GM18861 (cell line): ENCODE measurements around the gene CINP.
A peak's percentile ranks its signal among the peaks of the same experiment; 100 is the strongest.
"Not testable (repeated sequence)": the region's sequence is repeated elsewhere in the genome, so short reads cannot be mapped to it uniquely, and the experiment has no call there.

Source experiments
- ATAC-seq: cut with Tn5 transposase; IDR thresholded peaks from one replicate; pipeline ENCODE4 v1.9.1; 2021; ENCODE audit not compliant: unreplicated experiment

Gene CINP

DNA sequence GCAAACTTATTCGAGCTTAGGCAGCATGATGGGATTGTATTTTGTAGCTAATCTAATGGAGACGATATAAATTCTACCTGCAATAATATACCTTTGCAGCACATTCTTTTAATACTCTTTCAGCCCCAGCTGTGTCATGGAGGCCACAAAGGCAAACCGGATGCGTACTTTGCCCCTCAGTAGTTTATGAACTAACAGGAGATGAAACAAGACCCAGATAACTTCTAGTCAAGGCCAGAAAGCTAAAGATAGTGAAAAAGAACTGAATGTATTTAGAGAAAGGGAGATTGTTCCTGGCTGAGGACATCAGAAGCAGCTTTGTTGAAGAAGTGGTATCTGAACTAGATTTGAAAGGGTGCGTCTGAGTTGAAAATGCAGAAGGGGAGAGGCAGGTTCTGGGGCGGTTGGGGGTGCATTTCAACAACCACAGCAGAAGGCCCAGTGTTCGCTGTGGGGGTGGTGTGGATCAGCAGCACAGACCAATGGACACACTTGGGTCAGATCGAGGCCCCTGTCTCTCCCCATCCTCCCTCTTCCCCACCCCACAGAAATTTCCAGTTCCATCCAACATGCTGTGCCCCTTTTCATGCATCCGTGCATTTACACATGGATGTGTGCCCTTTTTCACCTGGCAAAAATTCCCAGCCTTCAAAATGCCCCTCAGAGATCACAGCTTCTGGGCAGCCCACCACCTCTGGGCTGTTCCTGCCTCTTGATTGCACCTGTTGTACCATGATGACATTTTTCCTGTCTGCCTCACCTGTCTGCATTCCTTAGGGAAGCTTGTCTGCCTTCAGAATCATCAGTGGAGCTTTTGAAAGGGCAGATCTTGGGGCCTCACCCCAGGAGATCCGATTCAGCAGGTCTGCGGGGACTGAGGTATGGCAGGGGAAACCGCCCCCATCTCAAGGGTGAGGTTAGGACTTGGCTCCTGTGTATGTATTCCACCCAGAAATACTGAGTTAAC, 41.0 kb downstream of the CINP start:
- ATAC-seq: no peak

DNA sequence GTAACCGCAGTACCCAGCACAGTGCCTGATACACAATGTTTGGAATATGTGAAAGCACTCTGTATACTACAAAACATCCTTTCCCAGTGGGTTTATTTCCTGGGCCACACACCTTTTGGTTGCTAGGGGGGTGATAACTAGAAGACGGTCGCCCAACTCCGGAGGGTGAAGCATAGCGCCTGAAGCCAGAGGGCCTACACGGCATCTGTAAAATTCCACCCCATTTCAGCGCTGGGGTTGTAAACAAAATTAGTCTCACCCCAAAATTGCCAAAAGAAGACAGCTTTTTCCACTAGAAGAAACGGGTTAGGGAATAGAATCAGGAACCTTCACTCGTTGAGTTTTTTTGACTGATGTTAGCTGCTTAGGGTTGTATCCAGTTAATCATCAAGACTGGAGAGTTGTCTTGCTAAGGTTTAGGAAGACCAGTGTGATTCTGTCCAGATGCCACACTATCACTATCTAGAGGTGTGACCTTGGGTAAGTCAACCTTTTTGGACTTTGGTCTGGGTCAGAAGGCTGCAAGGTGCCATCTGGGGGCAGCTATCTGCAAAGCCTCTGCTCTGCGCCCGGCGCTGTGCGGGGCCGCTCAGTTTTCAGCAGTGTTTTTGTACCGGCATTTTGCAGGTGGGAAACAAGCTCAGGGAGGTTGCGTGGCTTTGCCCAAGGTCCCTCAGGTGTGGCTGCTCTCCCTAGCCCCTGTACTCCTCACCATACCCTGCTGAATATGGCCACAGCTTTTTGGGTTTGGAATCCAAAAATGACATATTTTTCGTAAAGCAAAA, 41.8 kb downstream of the CINP start:
- ATAC-seq: no peak

DNA sequence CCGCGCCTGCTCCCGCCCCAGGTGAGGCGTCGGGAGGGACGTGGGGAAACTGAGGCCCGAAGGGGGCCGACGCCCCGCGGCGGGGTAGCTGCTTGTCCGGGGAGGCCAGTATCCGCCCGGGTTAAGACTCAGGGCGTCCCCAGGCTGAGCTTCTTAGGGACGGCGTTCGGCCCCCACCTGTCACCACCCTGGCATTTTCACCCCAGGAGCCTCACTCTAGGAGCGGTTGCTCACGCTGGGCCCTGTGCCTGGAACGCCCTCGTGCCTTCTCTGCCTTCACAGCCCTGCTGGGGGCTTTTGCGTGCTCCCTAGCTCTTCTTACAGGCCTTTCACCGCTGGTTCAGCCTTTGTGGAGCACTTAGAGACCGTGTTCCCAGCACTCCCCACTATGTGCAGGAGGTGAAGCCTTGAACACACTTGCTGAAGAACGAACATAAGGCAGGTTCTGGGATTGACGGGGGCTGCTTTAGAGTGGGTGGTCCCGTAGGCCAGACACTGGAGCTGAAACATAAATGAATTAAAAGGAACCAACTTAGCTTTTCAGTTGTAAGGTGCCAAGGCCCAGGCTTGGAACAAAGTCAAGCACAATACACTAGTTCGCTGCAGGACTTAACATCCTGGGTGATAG, 42.5 kb downstream of the CINP start:
- ATAC-seq: peak; percentile 9

DNA sequence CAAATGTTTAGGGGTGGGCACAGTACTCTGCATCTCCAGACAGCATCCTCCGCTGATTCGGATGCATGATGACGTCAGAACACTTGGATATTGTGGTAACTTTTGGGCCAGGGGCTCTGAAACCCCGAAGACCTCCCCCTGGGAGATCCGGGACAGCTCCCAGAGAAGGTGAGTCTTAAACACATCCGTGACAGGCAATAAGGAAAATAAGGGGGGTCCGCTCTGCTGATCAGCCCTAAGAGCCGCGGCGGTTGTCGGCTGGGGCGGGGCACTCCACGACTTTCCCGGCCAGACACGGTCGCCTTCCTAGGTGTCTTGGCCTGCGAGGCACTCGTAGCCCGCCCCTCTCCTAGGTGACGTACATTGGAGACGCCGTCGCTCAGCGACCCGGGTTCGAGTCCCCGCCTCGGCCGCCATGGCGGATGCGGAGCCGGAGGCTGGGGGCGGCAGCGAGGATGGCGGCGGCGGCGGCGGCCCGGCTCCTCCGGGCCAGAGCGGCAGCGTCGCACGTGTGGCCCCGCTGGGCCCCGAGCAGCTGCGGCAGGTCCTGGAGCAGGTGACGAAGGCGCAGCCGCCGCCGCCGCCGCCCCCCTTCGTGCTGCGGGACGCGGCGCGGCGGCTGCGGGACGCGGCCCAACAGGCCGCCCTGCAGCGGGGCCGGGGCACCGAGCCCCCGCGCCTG, 43.2 kb downstream of the CINP start, which contains the start of gene ZNF839:
Gene ZNF839 (plus strand): TSS at position 396 of the 682 bp plus-strand sequence. CDS start 20 bp downstream, at position 416.
- peak; percentile 52 for ATAC-seq

DNA sequence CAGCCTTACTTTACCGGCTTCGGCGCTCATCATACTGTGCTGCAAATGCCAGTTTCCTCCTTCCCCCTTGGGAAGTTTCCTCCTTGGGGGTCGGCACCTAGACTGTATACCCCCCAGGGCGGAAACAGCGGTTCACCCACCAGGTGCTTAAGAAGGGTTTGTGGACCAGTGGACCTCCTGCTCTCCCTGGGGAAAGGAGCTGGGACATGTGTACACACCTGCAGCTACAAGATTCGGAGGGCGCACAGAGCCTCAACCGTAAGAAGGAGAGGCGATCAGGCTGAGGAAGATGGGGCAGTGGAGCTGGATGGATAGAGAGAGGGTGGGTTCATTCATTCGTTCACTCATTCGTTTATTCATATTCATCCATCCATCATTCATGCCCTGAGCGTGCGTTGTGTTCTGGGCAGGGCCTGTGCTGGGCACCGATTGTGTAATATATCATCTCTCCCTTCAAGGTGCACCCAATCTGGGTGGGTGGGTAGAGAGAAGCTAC, 43.9 kb downstream of the CINP start:
- no peak for ATAC-seq

DNA sequence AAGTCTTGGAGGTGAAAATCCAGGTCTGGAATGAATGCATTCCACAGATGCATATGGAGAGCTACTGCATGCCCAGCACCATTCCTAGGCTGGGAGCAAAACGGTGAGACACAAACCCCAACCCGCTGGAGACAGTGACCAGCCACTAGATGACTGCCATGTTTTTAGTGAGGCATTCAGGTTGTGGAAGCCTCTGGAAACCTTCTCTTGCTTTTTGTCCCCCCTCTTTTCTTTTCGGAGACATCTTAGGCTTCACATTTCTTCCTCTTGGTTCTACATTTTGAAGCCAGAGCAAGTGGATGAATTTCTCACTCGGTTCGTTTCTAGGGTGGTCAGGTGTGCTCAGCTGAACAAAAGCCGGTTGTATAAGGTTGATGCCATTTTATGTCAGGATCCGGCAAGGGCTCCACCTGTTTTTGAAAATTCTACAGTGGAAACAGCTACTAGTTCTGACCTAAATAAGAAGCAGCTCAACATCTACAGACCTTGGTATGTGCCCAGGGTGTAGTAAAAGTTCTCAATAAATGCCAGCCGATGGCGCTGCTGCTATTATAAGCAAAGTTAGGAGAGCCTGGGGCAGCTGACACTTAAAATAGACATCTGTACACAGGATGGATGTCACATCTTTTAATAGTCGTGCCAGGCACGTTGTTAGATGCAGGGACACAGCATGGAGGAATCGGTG, 45.0 kb downstream of the CINP start:
- no peak for ATAC-seq

DNA sequence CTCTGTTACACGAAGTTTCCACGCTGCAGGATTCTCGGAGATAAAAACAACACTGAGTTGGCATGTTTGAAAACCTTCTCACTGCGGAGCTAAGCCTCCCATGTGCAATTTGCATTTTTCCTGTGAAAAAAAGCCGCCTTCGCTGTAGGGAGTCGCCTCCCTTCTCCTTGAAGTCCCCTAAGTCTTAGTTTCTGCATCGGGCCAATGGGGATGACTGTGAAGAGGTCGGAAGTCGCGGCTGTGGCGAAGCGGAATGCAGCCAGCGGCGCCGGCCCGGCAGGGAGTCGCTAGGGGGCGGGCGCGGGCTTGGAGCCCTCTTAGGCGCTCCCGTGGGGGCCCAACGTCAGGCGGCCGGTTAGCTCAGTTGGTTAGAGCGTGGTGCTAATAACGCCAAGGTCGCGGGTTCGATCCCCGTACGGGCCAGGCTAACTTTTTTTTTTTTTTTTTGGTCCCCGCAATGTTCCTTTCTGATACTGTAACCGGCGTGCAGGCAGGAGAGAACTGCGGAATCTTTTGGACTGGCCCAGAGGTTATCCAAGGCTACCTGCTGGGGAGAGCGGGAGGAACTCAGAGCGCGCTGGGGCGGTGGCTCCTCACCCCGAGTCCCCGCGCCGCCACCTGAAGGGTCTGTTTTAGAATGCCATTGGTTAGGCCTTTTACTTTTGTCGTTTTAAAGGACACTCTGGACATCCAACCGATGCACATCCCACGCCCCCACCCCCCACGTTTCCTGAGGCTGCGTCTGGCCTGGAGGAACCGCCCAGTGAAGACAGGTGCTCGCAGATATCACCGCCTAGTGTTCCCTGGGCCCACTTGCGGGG, 45.7 kb downstream of the CINP start:
- ATAC-seq: peak; percentile 62

DNA sequence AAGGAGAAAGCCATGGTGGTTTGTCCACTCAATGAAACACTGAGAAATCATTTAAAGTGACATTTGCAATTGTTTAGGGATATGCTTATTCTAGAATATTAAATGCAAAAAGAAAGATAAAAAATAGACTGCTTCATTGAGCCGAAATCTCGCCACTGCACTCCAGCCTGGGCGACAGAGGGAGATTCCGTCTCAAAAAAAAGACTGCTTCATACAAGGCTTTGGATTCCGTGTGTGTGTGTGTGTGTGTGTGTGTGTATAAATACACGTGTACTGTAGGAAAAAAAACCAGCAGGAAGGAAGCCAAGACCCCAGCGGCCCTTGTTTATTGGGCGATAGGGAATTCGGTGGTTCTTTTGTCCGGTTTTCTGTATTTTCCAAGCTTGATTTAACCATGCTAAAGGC, 46.4 kb downstream of the CINP start:
- ATAC-seq: no peak

DNA sequence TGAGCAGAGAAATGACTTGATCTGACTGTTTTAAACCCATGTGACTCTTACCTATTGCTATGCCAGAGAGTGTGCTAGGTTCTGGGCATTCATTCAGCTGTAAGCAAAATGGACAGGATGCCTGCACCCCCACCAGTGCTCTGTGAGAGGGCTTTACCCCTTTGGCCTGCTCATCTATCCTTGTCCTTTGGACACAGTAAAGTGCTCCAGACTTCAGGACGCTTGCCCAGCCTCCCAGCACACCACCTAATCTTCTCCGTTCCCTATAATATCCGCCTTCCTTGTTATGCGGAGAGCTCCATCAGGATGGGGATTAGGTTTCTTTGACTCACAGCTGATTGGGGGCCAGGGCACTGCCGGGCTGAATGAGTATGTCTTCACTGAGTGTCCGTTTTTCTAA, 47.6 kb downstream of the CINP start:
- ATAC-seq: no peak

DNA sequence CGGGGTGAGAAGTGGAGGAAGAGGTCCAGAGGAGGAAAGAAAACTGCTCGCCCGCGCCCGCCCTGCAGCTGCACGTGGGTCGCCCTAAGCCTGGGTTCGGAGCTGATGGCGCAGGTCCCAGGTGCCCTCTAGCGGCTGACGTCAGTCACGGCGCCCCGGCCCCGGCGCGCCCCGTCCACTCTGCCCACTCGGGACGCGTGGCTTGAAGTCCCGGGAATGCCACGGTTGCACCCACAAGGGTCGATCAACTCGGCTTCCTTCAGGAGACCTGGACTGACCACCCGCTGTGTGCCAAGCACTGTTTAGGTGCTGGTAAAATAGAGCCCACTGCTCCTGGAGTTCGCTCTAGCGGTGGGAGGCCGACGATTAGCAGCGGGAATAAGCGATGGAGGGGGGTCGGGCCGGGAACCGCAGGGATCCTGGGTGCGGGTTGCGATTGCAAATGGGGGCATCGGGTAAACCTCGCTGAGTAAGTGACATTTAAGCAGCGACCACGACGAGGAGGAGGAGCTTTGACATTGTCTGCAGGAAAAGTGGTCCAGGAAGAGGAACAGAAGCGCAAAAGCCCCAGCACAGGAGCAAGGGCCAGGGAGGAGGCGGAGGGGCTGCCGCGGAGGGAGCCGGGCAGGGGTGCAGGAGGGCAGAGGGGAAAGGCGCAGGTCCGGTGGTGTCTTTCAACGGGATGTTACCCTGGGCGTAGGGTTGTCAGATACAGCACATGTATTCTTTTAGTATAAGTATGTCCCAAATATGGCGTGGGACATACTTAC, 48.3 kb downstream of the CINP start:
- peak; percentile 41 for ATAC-seq

DNA sequence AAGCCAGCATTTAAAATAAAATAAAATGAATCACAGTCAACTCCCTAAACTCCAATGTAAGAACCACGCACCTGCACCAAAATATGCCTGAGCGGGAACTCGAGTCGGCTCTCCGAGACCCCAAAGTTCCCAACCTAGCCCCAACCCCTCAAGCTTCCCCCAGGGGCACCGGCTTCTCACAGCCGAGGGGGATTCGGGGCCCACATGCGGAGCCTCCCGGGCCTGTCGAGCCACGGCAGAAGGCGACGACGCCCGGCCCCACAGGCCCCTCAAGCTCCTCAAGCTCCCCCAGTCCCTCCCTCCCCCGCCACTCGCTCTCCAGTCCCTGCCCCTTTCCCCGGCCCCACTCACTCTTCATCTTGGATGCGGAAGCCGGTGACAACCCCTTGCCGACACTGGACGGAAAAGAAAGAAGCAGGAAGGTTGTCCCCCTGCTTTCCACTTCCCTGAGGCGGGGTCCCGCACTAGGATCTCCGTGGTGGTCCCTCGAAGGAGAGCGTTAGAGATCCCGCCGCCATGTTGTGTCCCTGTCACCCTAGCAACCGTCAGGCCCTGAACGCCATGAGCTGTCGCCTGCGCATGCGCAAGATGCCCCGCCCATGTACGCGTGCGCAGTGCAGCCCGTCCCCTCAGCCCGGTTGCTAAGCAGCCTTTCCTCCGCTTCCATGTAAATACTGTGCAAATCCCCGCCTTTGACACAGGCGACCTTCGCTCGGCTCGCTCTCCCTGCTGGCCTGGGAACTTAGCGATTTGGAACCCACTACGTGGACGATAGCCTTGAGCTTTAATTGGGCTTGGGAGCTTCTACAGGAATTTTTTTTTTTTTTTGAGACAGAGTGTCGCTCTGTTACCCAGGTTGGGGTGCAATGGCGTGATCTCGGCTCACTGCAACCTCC, 57.8 kb downstream of the CINP start, which contains the start of gene MOK:
Gene MOK (minus strand): TSS at position 554 of the 896 bp plus-strand sequence. CDS start 196 bp downstream, at position 358.
- ATAC-seq: peak; percentile 87

DNA sequence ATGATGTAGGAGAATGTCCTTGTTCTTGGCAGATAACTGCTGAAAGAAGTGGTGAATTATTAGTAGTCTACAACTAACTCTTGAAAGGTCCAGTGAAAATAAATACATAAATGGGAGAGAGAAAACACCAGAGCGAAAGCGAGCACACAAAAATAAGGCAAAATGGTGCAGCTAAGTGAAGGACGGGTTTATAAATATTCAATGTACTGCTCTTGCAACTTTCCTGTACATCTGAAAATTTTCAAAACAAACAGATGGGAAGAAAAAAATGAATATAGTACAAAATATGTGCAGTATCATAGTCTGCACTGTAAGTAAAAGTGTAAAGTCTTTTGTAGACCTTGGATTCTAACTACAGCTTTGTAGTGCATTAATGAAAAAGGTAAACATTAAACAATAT, 59.0 kb downstream of the CINP start:
- ATAC-seq: no peak

DNA sequence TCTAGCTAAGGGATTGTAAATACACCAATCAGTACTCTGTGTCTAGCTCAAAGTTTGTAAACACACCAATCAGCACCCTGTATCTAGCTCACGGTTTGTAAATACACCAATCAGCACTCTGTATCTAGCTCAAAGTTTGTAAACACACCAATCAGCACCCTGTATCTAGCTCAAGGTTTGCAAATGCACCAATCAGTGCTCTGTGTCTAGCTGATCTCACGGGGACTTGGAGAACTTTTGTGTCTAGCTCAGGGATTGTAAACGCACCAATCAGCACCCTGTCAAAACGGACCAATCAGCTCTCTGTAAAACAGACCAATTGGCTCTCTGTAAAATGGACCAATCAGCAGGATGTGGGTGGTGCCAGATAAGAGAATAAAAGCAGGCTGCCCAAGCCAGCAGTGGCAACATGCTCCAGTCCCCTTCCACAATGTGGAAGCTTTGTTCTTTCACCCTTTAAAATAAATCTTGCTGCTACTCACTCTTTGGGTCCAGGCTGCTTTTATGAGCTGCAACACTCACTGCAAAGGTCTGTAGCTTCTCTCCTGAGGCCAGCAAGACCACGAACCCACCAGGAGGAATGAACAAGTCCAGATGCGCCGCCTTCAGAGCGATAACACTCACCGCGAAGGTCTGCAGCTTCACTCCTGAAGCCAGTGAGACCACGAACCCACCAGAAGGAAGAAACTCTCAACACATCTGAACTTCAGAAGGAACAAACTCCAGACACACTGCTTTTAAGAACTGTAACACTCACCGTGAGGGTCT, 64.2 kb downstream of the CINP start:
- not testable (repeated sequence) for ATAC-seq
